ENCODE results near the gene ACOXL.

ACOXL gene

GRCh38 chr2:110979471-110980338, 247.3 kb downstream of the ACOXL start:
- no peak for DNase-seq (ENCODE audit: low read depth, low spot score)
- H3K4me3 ChIP-seq (ENCODE audit: low read length): no peak overlapping the region
- H3K36me3 ChIP-seq (ENCODE audit: control insufficient read depth, insufficient read depth, low read length): no peaks in the 10 kb centered on the region
- H3K4me1 ChIP-seq (ENCODE audit: control insufficient read depth, insufficient read depth, low read length): peaks cover 7% of the 10 kb centered on the region
- no peak overlapping the region for H3K27ac ChIP-seq (ENCODE audit: low read length)
- H3K27me3 ChIP-seq (ENCODE audit: control insufficient read depth, insufficient read depth, low read length): no peaks in the 10 kb centered on the region
- no CpG with 5 or more reads among the region's 10 CpGs for WGBS (ENCODE audit: insufficient coverage, insufficient read length)
- no peaks in the 10 kb centered on the region for H3K9me3 ChIP-seq (ENCODE audit: control insufficient read depth, insufficient read depth, low read length)

DNA sequence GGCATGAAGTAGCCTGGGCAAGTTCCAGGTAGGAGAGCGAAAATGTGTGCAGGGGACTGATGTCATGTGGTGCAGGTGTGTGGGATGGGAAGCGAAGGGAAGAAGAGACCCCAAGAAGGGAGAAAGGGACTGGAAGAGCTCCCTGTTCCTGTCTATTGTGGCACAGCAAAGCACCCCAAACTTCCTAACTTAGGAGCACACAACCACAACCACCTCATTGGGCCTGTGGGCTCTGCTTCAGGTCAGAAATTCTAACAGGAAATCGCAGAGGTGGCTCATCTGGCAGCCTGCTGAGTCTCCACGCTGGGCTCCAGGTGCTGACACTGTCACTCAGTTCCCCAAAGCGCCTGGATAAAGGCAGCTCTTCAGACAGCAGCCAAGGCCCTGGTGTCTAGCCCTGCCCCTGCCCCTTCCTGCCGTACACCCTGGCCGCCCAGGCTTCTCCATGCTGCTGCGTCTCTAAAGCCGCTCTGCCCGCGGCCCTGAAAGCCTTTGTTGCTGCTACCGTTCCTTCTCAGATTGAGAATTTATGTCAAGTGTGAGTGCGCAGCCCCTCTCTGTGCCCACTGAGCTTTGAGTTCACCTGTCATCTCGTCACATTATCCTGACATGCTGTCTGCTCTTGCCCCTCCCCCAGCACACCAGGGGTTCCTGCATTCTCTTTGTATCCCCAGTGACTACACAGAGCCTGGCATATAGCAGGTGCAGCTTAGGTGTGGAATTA, 248.1 kb downstream of the ACOXL start:
- no peaks in the 10 kb centered on the region for H3K9me3 ChIP-seq (ENCODE audit: control insufficient read depth, insufficient read depth, low read length)
- WGBS (ENCODE audit: insufficient coverage, insufficient read length): no CpG with 5 or more reads among the region's 14 CpGs
- peaks cover 7% of the 10 kb centered on the region for H3K4me1 ChIP-seq (ENCODE audit: control insufficient read depth, insufficient read depth, low read length)
- H3K4me3 ChIP-seq (ENCODE audit: low read length): no peak overlapping the region
- H3K27me3 ChIP-seq (ENCODE audit: control insufficient read depth, insufficient read depth, low read length): no peaks in the 10 kb centered on the region
- no peak for DNase-seq (ENCODE audit: low read depth, low spot score)
- H3K36me3 ChIP-seq (ENCODE audit: control insufficient read depth, insufficient read depth, low read length): no peaks in the 10 kb centered on the region
- H3K27ac ChIP-seq (ENCODE audit: low read length): no peak overlapping the region

GRCh38 chr2:110983133-110983532, 250.8 kb downstream of the ACOXL start:
- no peaks in the 10 kb centered on the region for H3K36me3 ChIP-seq (ENCODE audit: control insufficient read depth, insufficient read depth, low read length)
- no peak overlapping the region for H3K27ac ChIP-seq (ENCODE audit: low read length)
- DNase-seq (ENCODE audit: low read depth, low spot score): no peak
- peaks cover 7% of the 10 kb centered on the region for H3K4me1 ChIP-seq (ENCODE audit: control insufficient read depth, insufficient read depth, low read length)
- H3K27me3 ChIP-seq (ENCODE audit: control insufficient read depth, insufficient read depth, low read length): no peaks in the 10 kb centered on the region
- H3K4me3 ChIP-seq (ENCODE audit: low read length): no peak overlapping the region
- no peaks in the 10 kb centered on the region for H3K9me3 ChIP-seq (ENCODE audit: control insufficient read depth, insufficient read depth, low read length)

DNA sequence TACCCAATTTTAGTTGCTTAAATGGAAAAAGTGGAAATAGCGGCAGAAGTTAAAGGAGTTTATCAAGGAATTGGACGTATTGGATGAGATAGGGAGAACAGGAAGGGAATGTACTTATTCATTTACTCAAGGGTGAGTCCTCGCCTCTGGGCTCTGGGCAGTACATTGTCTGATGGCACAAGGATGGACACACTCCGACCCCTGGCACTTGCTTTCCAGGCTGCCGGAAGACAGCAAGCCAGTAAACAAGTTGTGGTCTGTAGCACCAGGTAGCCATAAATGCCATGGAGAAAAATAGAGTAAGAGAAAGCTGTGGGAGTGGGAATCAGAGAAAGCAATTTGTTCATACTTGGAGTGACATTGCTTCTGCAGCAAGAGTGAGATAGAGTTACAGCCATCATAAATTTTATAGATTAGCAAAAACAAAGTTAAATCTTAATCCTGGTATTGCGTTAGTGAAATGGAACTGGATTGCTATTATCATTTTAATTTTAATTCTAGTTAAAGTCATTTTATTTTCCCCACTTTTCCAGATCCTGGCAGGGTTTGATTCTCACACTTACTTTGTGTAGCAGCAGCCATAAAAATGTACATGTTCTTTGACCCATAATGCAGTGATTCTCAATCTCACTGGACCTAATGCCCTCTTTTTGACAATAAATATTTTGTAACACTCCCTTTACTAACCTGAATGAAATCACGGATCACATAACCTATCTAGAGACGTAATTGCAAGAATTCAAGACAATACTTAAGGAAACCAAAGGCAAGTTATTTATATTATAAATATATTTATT, 252.5 kb downstream of the ACOXL start:
- Histone ChIP-seq H3K4me1 (ENCODE audit: control insufficient read depth, insufficient read depth, low read length) (peaks cover 7% of the 10 kb centered on the region), H3K27ac (ENCODE audit: low read length) (no peak overlapping the region), H3K9me3 (ENCODE audit: control insufficient read depth, insufficient read depth, low read length) (no peaks in the 10 kb centered on the region), H3K27me3 (ENCODE audit: control insufficient read depth, insufficient read depth, low read length) (no peaks in the 10 kb centered on the region), H3K36me3 (ENCODE audit: control insufficient read depth, insufficient read depth, low read length) (no peaks in the 10 kb centered on the region), H3K4me3 (ENCODE audit: low read length) (no peak overlapping the region)
- no peak for DNase-seq (ENCODE audit: low read depth, low spot score)
- WGBS (ENCODE audit: insufficient coverage, insufficient read length): 100% methylated on average over 2 of the region's 8 CpGs

GRCh38 chr2:110990440-110990839, 258.1 kb downstream of the ACOXL start:
- WGBS (ENCODE audit: insufficient coverage, insufficient read length): no CpG with 5 or more reads among the region's 2 CpGs
- Histone ChIP-seq H3K36me3 (ENCODE audit: control insufficient read depth, insufficient read depth, low read length) (no peaks in the 10 kb centered on the region), H3K9me3 (ENCODE audit: control insufficient read depth, insufficient read depth, low read length) (no peaks in the 10 kb centered on the region), H3K4me1 (ENCODE audit: control insufficient read depth, insufficient read depth, low read length) (no peaks in the 10 kb centered on the region), H3K27ac (ENCODE audit: low read length) (no peak overlapping the region), H3K27me3 (ENCODE audit: control insufficient read depth, insufficient read depth, low read length) (no peaks in the 10 kb centered on the region), H3K4me3 (ENCODE audit: low read length) (no peak overlapping the region)
- DNase-seq (ENCODE audit: low read depth, low spot score): no peak

- no peaks in the 10 kb centered on the region for H3K27me3 ChIP-seq (ENCODE audit: control insufficient read depth, insufficient read depth, low read length)
- no peak for DNase-seq (ENCODE audit: low read depth, low spot score)
- no peaks in the 10 kb centered on the region for H3K36me3 ChIP-seq (ENCODE audit: control insufficient read depth, insufficient read depth, low read length)
- no peak overlapping the region for H3K27ac ChIP-seq (ENCODE audit: low read length)
- no peaks in the 10 kb centered on the region for H3K4me1 ChIP-seq (ENCODE audit: control insufficient read depth, insufficient read depth, low read length)
- no peaks in the 10 kb centered on the region for H3K9me3 ChIP-seq (ENCODE audit: control insufficient read depth, insufficient read depth, low read length)
- no peak overlapping the region for H3K4me3 ChIP-seq (ENCODE audit: low read length)
- WGBS (ENCODE audit: insufficient coverage, insufficient read length): no CpG with 5 or more reads among the region's 5 CpGs
These were observed 259.5 kb downstream of the ACOXL start for GRCh38 chr2:110991911-110992310.

- Histone ChIP-seq H3K4me3 (ENCODE audit: low read length) (no peak overlapping the region), H3K4me1 (ENCODE audit: control insufficient read depth, insufficient read depth, low read length) (no peaks in the 10 kb centered on the region), H3K9me3 (ENCODE audit: control insufficient read depth, insufficient read depth, low read length) (no peaks in the 10 kb centered on the region), H3K27me3 (ENCODE audit: control insufficient read depth, insufficient read depth, low read length) (no peaks in the 10 kb centered on the region), H3K36me3 (ENCODE audit: control insufficient read depth, insufficient read depth, low read length) (no peaks in the 10 kb centered on the region), H3K27ac (ENCODE audit: low read length) (no peak overlapping the region)
- no CpG with 5 or more reads among the region's 2 CpGs for WGBS (ENCODE audit: insufficient coverage, insufficient read length)
- no peak for DNase-seq (ENCODE audit: low read depth, low spot score)
These were observed 260.5 kb downstream of the ACOXL start for GRCh38 chr2:110992886-110993285.

- Histone ChIP-seq H3K9me3 (ENCODE audit: control insufficient read depth, insufficient read depth, low read length) (no peaks in the 10 kb centered on the region), H3K4me3 (ENCODE audit: low read length) (no peak overlapping the region), H3K27ac (ENCODE audit: low read length) (no peak overlapping the region), H3K36me3 (ENCODE audit: control insufficient read depth, insufficient read depth, low read length) (no peaks in the 10 kb centered on the region), H3K4me1 (ENCODE audit: control insufficient read depth, insufficient read depth, low read length) (no peaks in the 10 kb centered on the region), H3K27me3 (ENCODE audit: control insufficient read depth, insufficient read depth, low read length) (no peaks in the 10 kb centered on the region)
- DNase-seq (ENCODE audit: low read depth, low spot score): no peak
- WGBS (ENCODE audit: insufficient coverage, insufficient read length): no CpG with 5 or more reads among the region's 4 CpGs
These were observed 261.3 kb downstream of the ACOXL start for GRCh38 chr2:110993557-110994231.

DNA sequence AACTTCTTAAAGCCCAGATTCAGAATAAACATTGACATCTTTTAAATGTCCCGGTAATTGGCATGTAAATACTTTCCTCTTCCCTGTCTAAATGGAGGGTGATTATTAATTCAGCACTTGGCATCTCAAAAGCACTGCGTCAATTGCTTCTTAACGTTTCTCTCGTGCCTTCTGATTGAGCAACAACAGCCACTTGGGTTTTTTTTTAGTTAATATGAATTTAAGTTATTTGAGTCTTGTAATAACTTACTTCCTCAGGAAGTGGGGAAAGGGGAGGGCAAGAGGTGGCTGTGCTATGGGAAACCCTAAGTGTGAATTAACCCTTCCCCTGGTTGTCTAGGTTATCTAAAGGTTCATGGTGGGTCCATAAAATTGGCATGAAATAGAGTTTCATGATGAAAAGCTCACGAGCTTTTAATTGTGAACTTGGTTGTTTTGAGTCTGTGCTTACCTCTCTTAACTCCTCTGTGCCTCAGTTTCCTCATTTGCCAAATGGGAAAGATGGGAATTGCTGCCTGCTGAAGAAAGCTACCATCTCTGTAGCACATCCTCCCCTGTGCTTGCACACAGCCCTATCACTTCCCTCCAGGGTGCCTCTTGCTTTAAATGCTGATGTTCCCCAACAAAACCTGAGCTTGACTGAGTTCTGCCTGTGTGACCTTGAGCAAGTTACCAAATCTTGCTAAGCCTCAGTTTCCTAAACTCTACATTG, 262.0 kb downstream of the ACOXL start:
- Histone ChIP-seq H3K4me1 (ENCODE audit: control insufficient read depth, insufficient read depth, low read length) (no peaks in the 10 kb centered on the region), H3K36me3 (ENCODE audit: control insufficient read depth, insufficient read depth, low read length) (no peaks in the 10 kb centered on the region), H3K27ac (ENCODE audit: low read length) (no peak overlapping the region), H3K4me3 (ENCODE audit: low read length) (no peak overlapping the region), H3K9me3 (ENCODE audit: control insufficient read depth, insufficient read depth, low read length) (no peaks in the 10 kb centered on the region), H3K27me3 (ENCODE audit: control insufficient read depth, insufficient read depth, low read length) (no peaks in the 10 kb centered on the region)
- WGBS (ENCODE audit: insufficient coverage, insufficient read length): no CpG with 5 or more reads among the region's 5 CpGs
- no peak for DNase-seq (ENCODE audit: low read depth, low spot score)

Data from iPS DF 6.9 (cell line).